RWPE2 (cell line): ENCODE data around the gene LECT2.

ENCODE experiments used
- ATAC-seq: fragments of 200-7000 bp; cut with Tn5 transposase; 3 replicates; pipeline ENCODE4 v1.9.1; 2021; ENCODE audit warnings: low read depth
- DNase-seq: peaks from one replicate; pipeline ENCODE4 v3.0.0-alpha.2; 2020; ENCODE audit warnings: low spot score
- H3K27ac ChIP-seq: fragments of 450-650 bp; 2 replicates; pipeline ENCODE4 v1.5.1; 2017; ENCODE audit warnings: mild to moderate bottlenecking; ENCODE audit not compliant: poor library complexity, severe bottlenecking
- H3K27me3 ChIP-seq: fragments of 250-450 bp; sonication (Bioruptor Pico); 2 replicates; pipeline ENCODE4 v1.5.1; 2021; ENCODE audit warnings: mild to moderate bottlenecking, moderate library complexity; ENCODE audit not compliant: insufficient read depth, poor library complexity, severe bottlenecking
- H3K36me3 ChIP-seq: fragments of 250-450 bp; sonication (Bioruptor Pico); 2 replicates; pipeline ENCODE4 v1.5.1; 2020; ENCODE audit warnings: low read depth, mild to moderate bottlenecking, moderate library complexity
- H3K4me1 ChIP-seq: fragments of 250-450 bp; sonication (Bioruptor Pico); 2 replicates; pipeline ENCODE4 v1.5.1; 2021; ENCODE audit warnings: mild to moderate bottlenecking, moderate library complexity; ENCODE audit not compliant: insufficient read depth, poor library complexity, severe bottlenecking
- H3K4me3 ChIP-seq: fragments of 250-450 bp; sonication (Bioruptor Pico); 2 replicates; pipeline ENCODE4 v1.5.1; 2021; ENCODE audit warnings: mild to moderate bottlenecking, moderate library complexity; ENCODE audit not compliant: severe bottlenecking
- H3K9me3 ChIP-seq: fragments of 250-450 bp; sonication (Bioruptor Pico); 2 replicates; pipeline ENCODE4 v1.5.1; 2021; ENCODE audit warnings: mild to moderate bottlenecking, moderate library complexity; ENCODE audit not compliant: severe bottlenecking
- CTCF ChIP-seq: fragments of 450-650 bp; IDR thresholded peaks from one replicate; pipeline ENCODE4 v1.5.1; 2017; ENCODE audit warnings: mild to moderate bottlenecking, moderate library complexity; ENCODE audit not compliant: poor library complexity, severe bottlenecking

The LECT2 gene

GRCh38 chr5:135920199-135920598, 34.6 kb downstream of the LECT2 start:
- Histone ChIP-seq H3K27me3 (peaks cover 56% of the 10 kb centered on the region), H3K9me3 (no peaks in the 10 kb centered on the region), H3K4me3 (no peak overlapping the region), H3K4me1 (no peaks in the 10 kb centered on the region), H3K36me3 (no peaks in the 10 kb centered on the region), H3K27ac (no peak overlapping the region)
- DNase-seq (no peak), ATAC-seq (no peak)
- no peak for TF ChIP-seq CTCF

- H3K9me3 ChIP-seq, result no peaks in the 10 kb centered on the region
- H3K27me3 ChIP-seq, result peaks cover 52% of the 10 kb centered on the region
- H3K4me3 ChIP-seq, result no peak overlapping the region
- TF ChIP-seq CTCF, result no peak
- ATAC-seq (no peak), DNase-seq (no peak)
- H3K36me3 ChIP-seq, result no peaks in the 10 kb centered on the region
- no peaks in the 10 kb centered on the region for H3K4me1 ChIP-seq
- H3K27ac ChIP-seq, result no peak overlapping the region
These were observed 38.0 kb downstream of the LECT2 start for GRCh38 chr5:135916638-135917263.

GRCh38 chr5:135915466-135916001, 39.2 kb downstream of the LECT2 start:
- Histone ChIP-seq H3K4me3 (no peak overlapping the region), H3K9me3 (no peaks in the 10 kb centered on the region), H3K4me1 (no peaks in the 10 kb centered on the region), H3K27ac (no peak overlapping the region), H3K36me3 (no peaks in the 10 kb centered on the region), H3K27me3 (peaks cover 49% of the 10 kb centered on the region)
- DNase-seq (no peak), ATAC-seq (no peak)
- no peak for TF ChIP-seq CTCF

GRCh38 chr5:135913713-135914626, 40.8 kb downstream of the LECT2 start:
- TF ChIP-seq CTCF, result no peak
- Histone ChIP-seq H3K9me3 (no peaks in the 10 kb centered on the region), H3K36me3 (no peaks in the 10 kb centered on the region), H3K4me1 (no peaks in the 10 kb centered on the region), H3K27ac (no peak overlapping the region), H3K4me3 (no peak overlapping the region), H3K27me3 (peaks cover 50% of the 10 kb centered on the region)
- no peak for DNase-seq
- no peak for ATAC-seq
